ENCODE data around the gene OTOS.

- TF ChIP-seq RAD21 (IDR thresholded peaks at IDR 0.05) (no peak), CTCF (IDR thresholded peaks at IDR 0.05; ENCODE audit: low read depth, low read length, missing input control) (no peak), TAF1 (conservative IDR thresholded peaks at IDR 0.05) (no peak), REST (IDR thresholded peaks at IDR 0.05) (no peak), MAX (IDR thresholded peaks at IDR 0.05) (no peak), GABPA (IDR thresholded peaks at IDR 0.05 in 1 of 2, conservative IDR thresholded peaks at IDR 0.05 in 1 of 2) (no peak), YY1 (IDR thresholded peaks at IDR 0.05) (no peak), EGR1 (IDR thresholded peaks at IDR 0.05; ENCODE audit: low read depth in 2 of 2) (no peak), FOXA2 (IDR thresholded peaks at IDR 0.05) (no peak), HNF4G (IDR thresholded peaks at IDR 0.05) (no peak), SP1 (IDR thresholded peaks at IDR 0.05) (no peak)
Observed at GRCh38 chr2:240153418-240153817, 13.0 kb upstream of the OTOS start.

All from liver (tissue), 3 donors.